GM21786 (cell line): ENCODE results near the gene FBXO3.
"Not testable (repeated sequence)": the region's sequence is repeated elsewhere in the genome, so short reads cannot be mapped to it uniquely, and the experiment has no call there.

Source experiments
- ATAC-seq: cut with Tn5 transposase; IDR thresholded peaks from one replicate; pipeline ENCODE4 v1.9.1; 2021; ENCODE audit not compliant: unreplicated experiment

The FBXO3 gene

GRCh38 chr11:33730716-33731115, 43.6 kb downstream of the FBXO3 start:
- ATAC-seq: no peak

DNA sequence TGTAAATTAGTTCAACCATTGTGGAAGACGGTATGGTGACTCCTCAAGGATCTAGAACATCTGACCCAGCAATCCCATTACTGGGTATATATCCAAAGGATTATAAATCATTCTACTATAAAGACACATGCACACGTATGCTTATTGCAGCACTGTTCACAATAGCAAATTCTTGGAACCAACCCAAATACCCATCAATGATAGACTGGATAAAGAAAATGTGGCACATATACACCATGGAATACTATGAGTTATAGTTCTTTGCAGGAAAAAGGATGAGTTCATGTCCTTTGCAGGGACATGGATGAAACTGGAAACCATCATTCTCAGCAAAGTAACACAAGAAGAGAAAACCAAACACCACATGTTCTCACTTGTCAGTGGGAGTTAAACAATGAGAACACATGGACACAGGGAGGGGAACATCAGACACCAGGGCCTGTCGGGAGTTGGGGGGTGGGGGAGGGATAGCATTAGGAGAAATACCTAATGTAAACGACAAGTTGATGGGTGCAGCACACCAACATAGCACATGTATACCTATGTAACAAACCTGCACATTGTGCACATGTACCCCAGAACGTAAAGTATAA, 45.2 kb downstream of the FBXO3 start:
- ATAC-seq: not testable (repeated sequence)

- not testable (repeated sequence) for ATAC-seq
These were observed 46.8 kb downstream of the FBXO3 start for GRCh38 chr11:33727539-33727938.

GRCh38 chr11:33725496-33725895, 48.8 kb downstream of the FBXO3 start:
- no peak for ATAC-seq

- no peak for ATAC-seq
These were observed 49.7 kb downstream of the FBXO3 start for GRCh38 chr11:33724644-33725035.

GRCh38 chr11:33723238-33723881, 51.0 kb downstream of the FBXO3 start:
- ATAC-seq: no peak

- ATAC-seq: peak; percentile 83
These were observed 51.6 kb downstream of the FBXO3 start for GRCh38 chr11:33722590-33723234.

GRCh38 chr11:33721984-33722383, 52.3 kb downstream of the FBXO3 start:
- ATAC-seq: no peak

GRCh38 chr11:33721426-33721825, 52.9 kb downstream of the FBXO3 start:
- ATAC-seq: no peak

DNA sequence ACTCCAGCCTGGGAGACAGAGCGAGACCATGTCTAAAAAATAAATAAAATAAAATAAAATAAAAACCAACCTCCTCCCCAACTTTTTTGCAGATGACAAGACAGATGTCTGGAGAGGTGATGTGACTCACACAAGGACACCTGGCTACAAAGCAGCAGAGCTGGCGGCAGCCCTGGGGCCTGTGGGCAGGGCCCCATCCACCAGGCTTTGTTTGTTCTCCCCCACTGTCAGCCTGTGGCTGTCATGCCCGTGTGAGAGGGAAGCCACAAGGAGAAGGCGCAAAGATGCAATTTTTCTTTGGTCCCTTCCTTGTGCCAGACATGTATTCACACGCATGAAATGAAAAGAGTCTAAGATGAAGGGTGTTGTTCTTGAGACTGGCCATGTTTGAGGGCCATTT, 54.7 kb downstream of the FBXO3 start:
- ATAC-seq: no peak

DNA sequence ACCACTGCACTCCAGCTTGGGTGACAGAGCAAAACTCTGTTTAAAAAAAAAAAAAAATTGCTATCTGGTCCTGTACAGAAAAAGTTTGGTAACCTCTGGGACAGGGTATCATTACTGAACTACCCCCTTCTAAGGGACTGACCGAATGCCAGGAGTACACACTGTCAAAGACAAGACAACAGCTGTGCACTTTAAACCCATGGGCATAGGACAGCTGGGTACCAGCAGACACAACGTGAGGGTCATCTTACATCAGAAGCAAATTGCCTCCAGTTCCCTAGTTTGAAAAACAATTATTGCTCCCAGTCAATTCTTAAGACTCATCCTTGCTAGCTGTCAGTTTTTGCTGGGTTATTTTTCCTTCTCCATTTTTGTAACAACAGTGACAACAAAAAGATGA, 55.9 kb downstream of the FBXO3 start:
- ATAC-seq: no peak

DNA sequence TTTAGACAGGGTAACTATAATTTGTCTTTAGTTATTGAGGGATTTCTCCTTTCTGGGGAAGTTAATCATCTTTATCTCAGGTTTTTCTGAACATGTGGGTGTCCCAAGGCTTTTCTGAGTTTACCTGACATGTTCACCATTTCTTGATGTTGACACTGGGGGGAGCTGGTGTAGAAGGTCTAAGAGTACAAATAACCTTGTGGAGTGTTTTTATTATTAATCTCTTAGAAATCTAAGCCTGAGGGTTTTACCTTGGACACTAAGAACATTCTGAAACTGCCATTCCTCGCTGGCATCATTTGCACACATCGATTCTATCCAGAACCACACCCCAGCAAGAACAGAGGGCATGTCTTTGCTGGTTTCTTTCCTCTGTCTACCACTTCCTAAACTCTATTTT, 58.1 kb downstream of the FBXO3 start:
- no peak for ATAC-seq

GRCh38 chr11:33713856-33714398, 60.4 kb downstream of the FBXO3 start:
- no peak for ATAC-seq

DNA sequence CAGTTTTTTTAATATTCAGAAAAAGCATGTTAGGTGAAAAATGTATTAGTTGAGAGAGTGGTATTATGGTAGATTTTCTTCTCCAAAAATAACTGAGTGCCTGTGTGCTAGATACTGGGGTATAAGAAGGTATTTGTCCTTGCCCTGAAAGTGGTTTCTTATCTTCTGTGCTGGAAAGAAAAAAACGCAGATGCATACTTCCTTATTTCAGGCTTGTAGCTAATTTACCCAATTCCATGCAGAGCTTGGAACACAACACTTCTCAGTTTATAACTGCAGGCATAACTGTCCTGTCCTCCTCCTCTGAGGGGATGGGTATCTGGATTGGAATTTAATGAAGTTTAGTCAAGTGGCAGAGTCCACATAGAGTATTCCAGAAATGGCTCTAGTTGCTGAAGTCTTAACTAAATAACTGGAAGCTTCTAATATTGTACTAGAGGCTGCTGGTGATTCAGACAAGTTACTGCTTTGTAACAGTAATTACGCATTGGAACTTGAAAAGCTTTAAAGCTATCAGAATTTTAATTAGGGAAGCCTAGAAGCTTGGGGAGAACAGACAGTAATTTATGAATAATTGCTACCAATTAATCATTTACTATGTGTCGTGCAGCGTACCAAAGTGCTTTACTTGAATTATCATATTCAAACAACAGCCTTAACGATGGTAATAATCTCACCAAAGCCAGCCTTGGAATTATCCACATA, 61.0 kb downstream of the FBXO3 start:
- no peak for ATAC-seq

DNA sequence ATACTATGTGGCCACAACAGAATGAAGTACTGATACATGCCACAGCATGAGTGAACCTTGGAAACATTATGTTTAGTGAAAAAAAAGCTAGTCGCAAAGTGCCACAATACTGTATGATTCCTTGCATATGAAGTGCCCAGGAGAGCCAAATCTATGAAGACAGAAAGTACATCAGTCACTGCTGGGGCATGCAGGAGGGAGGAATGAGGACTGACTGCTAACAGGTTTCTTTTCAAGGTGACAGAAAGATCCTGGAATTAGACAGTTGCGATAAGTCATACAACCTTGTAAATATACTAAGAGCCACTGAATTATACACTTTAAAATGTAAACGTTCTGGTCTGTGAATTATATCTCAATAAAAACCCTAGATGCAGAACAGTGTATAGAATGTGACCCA, 61.9 kb downstream of the FBXO3 start:
- no peak for ATAC-seq

- ATAC-seq: no peak
These were observed 64.9 kb downstream of the FBXO3 start for GRCh38 chr11:33709466-33709865.

DNA sequence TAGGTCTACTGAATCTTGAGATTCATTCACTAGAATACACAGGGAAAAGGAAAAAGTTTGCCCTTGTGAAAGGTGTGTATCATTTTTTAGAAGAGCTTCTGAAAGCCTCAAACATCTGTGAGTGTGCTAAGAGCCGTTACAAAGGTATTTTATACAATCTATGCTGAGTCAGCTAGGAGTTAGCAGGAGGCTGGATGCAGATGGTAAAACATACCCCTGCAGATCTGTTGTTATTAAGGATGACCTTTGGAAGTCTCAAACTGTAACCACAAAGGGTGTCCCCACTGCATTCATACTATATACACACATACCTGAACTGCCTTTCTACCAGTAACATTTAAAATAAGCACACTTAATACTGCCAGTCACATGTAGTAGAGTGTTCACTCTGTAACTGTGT, 65.3 kb downstream of the FBXO3 start:
- ATAC-seq: no peak

DNA sequence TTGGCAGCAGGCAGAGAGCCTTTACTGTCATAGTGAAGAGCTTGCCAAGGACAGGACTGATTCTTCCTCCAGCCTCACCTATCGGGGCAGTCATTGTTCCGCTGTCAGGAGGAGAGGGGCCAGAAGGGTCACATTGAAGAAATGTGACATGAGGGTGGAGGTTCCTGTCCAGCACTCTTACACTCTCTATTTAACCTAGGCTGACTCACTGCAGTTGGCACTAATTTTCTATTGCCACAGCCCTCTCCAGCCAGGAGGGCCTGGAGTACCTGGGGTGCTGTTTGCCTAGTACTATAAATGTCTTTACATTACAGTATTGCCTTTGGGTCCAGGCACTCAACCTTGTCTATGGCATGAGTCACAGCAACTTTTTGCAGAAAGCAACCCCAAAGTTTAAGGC, 66.5 kb downstream of the FBXO3 start:
- ATAC-seq: not testable (repeated sequence)

DNA sequence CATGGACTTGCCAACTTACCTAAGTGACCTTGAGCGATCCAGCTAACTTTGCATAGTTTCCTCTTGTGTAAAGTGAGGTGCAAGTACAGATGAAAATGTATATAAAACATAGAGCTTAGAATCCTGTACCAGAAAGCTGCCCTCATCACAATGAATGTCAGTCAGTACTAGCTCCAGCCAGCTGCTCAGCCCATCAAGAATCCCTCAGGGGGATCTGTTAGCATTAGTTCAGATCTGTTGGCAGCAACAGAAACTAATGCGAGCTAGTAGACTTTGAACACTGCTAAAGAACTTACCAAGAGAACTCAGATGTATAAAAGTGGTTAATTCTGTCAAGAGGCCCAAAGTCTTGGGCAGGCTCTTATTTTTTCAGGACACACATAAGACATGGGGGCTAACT, 67.4 kb downstream of the FBXO3 start:
- no peak for ATAC-seq

DNA sequence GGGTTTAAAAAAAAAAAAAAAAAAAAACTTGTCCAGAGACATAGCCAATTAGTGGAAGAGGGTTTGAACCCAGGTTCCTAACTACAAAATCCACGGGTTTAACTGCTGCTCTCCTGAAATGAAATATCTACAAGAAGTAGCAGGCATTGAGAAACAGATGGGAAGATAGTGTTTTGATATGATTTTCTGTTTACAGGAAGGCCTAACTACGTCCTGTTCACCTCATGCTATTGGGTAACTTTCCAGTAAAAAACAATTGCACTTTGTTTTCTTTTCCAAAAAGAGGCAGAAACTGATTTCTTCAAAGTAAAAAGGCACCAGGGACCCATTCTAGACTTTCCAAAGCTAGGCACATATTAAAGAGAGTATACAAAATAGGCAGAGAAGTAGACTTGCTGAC, 67.8 kb downstream of the FBXO3 start:
- ATAC-seq: no peak

DNA sequence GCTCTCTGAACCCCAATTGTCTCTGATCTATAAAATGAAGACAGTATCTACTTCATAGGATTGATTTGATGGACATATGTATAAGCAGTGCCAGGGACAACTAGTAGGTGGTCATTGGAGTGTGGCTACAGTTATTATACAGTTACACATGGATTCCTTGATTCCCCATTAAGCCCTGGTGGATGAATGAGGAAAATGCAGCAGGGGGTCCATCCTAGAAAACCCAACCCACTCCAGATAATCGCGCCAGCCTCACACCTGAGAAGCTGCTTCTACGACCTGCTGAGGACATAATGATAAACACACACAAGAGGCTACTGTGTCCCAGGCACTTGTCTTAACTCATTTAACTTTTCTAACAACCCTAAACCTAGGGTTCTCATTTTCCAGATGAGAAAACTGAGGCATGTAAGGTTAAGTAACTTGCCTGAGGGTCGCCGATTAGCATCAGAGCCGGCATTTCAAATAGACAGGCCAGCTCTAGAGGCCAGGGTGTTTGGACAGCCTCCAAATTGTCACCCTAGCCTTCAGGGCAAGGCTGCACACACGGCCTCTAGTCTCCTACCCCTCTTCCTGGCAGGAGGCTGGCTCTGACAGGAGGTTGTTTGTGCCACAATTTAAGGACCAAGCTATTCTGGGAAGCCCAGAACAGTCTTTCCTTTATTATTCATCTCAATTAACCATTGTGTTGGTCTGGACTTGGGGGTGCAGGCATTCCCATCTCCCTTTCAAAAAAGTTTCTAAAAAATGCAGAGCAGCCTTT, 69.9 kb downstream of the FBXO3 start:
- ATAC-seq: no peak
